Loucy (cell line): ENCODE results near the gene SORCS2.

Experiments
- H2AFZ ChIP-seq: fragments of 200-600 bp; sonication (generic); 2 replicates; pipeline ENCODE4 v1.6.0; 2016; ENCODE audit warnings: antibody characterized with exemption, mild to moderate bottlenecking, low read length, moderate library complexity
- H3F3A ChIP-seq: fragments of 200-600 bp; 2 replicates; pipeline ENCODE4 v1.6.0; 2016; ENCODE audit warnings: antibody characterized with exemption, low read depth, mild to moderate bottlenecking
- H3K27me3 ChIP-seq: fragments of 200-600 bp; sonication (generic); 2 replicates; pipeline ENCODE4 v1.6.1; 2014; ENCODE audit warnings: low read length, mild to moderate bottlenecking; ENCODE audit not compliant: insufficient read depth, poor library complexity, severe bottlenecking
- H3K36me3 ChIP-seq: fragments of 200-600 bp; sonication (generic); 2 replicates; pipeline ENCODE4 v1.6.1; 2016; ENCODE audit warnings: low read length; ENCODE audit not compliant: insufficient read depth
- H3K4me1 ChIP-seq: fragments of 200-600 bp; sonication (generic); 2 replicates; pipeline ENCODE4 v1.5.1; 2014; ENCODE audit warnings: low read length, mild to moderate bottlenecking; ENCODE audit not compliant: insufficient read depth, poor library complexity, severe bottlenecking
- H3K4me2 ChIP-seq: fragments of 200-600 bp; sonication (generic); 2 replicates; pipeline ENCODE4 v1.6.0; 2014; ENCODE audit warnings: antibody characterized with exemption, low read length, low read depth, mild to moderate bottlenecking; ENCODE audit not compliant: poor library complexity, severe bottlenecking
- H3K4me3 ChIP-seq: fragments of 200-600 bp; sonication (generic); 2 replicates; pipeline ENCODE4 v1.5.1; 2014; ENCODE audit warnings: low read length, mild to moderate bottlenecking, mixed read lengths; ENCODE audit not compliant: poor library complexity, severe bottlenecking
- H3K79me2 ChIP-seq: fragments of 200-600 bp; sonication (generic); 2 replicates; pipeline ENCODE4 v1.6.1; 2014; ENCODE audit warnings: low read length; ENCODE audit not compliant: insufficient read depth
- H3K9ac ChIP-seq: fragments of 200-600 bp; sonication (generic); 2 replicates; pipeline ENCODE4 v1.6.0; 2014; ENCODE audit warnings: mild to moderate bottlenecking, low read depth, low read length, moderate library complexity; ENCODE audit not compliant: poor library complexity, severe bottlenecking
- H3K9me2 ChIP-seq: fragments of 200-600 bp; sonication (generic); replicated peaks from 2 replicates; pipeline ENCODE4 v1.6.1; 2016; ENCODE audit warnings: low read depth, low read length, mixed read lengths
- H3K9me3 ChIP-seq: fragments of 200-600 bp; sonication (generic); 2 replicates; pipeline ENCODE4 v1.6.1; 2014; ENCODE audit warnings: mild to moderate bottlenecking, antibody characterized with exemption, low read length, low read depth; ENCODE audit not compliant: insufficient read depth
- H4K20me1 ChIP-seq: fragments of 200-600 bp; sonication (generic); 2 replicates; pipeline ENCODE4 v1.6.0; 2014; ENCODE audit warnings: antibody characterized with exemption, low read length, mild to moderate bottlenecking; ENCODE audit not compliant: insufficient read depth, poor library complexity, severe bottlenecking
- CTCF ChIP-seq: fragments of 200-600 bp; sonication (generic); conservative IDR thresholded peaks from 2 replicates; pipeline ENCODE4 v1.5.1; 2014; ENCODE audit warnings: mild to moderate bottlenecking, antibody characterized with exemption, low read length
- EZH2phosphoT487 ChIP-seq: fragments of 200-600 bp; IDR thresholded peaks from 2 replicates; pipeline ENCODE4 v1.6.1; 2018; ENCODE audit warnings: antibody characterized with exemption, mild to moderate bottlenecking, moderate library complexity, borderline replicate concordance

Gene SORCS2

GRCh38 chr4:7516773-7517144 is 324.4 kb downstream of the SORCS2 start:
- Histone ChIP-seq H3F3A (no peaks in the 10 kb centered on the region), H3K9me2 (no peaks in the 10 kb centered on the region), H3K27me3 (no peaks in the 10 kb centered on the region), H3K4me3 (no peak overlapping the region), H2AFZ (no peak overlapping the region), H3K4me2 (no peak overlapping the region), H4K20me1 (no peaks in the 10 kb centered on the region), H3K9me3 (no peaks in the 10 kb centered on the region; the same call in 1 of the 2 replicates), H3K9ac (no peak overlapping the region), H3K36me3 (no peaks in the 10 kb centered on the region), H3K4me1 (no peaks in the 10 kb centered on the region), H3K79me2 (no peaks in the 10 kb centered on the region)
- TF ChIP-seq EZH2phosphoT487 (no peak), CTCF (no peak)

DNA sequence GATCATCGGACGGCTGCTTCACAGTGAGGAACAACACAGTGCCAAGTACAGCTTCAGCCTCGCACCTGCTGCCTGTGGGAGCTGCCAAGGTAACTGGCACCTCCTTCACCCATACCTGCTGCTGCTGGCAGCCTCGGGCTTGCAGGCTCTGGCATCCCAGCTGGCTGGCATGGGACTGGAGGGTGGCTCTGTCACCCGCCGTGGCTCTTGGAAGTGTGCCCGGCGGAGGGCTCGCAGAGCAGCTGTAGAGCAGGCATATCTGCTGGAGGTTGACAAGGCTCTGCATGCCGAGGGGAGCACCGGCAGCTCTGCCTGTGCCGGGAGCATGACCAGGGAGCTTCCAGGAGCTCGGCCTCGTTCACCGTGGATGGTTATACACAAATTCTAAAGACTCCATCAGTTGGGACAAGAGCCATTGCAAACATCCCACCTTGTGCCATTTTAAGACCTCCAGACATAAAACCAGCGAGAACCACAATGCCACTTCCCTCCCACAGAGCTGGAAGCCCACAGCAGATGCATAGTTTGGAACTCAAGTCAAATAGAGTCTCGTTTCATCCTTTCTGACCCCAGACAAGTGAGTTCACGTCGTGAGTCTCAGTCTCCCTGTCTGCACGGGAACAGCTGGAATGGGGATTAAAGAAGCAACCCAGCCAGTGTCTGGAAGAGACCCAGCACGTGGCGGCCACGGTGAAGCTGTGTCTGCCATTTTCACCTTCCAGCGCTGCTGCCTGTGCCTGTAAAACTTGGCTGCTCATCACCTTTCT is 326.7 kb downstream of the SORCS2 start:
- no peaks in the 10 kb centered on the region for H3K27me3 ChIP-seq
- H3K9me2 ChIP-seq = no peaks in the 10 kb centered on the region
- no peaks in the 10 kb centered on the region for H4K20me1 ChIP-seq
- no peaks in the 10 kb centered on the region for H3K36me3 ChIP-seq
- H2AFZ ChIP-seq = no peak overlapping the region
- no peak for TF ChIP-seq CTCF
- no peak for TF ChIP-seq EZH2phosphoT487
- H3K9ac ChIP-seq = no peak overlapping the region
- H3K79me2 ChIP-seq = no peaks in the 10 kb centered on the region
- H3K4me1 ChIP-seq = no peaks in the 10 kb centered on the region
- no peak overlapping the region for H3K4me3 ChIP-seq
- no peaks in the 10 kb centered on the region for H3F3A ChIP-seq
- H3K4me2 ChIP-seq = no peak overlapping the region
- no peaks in the 10 kb centered on the region; the same call in 1 of the 2 replicates for H3K9me3 ChIP-seq

- H2AFZ ChIP-seq = no peak overlapping the region
- H4K20me1 ChIP-seq = no peaks in the 10 kb centered on the region
- H3K9me3 ChIP-seq = no peaks in the 10 kb centered on the region; the same call in 1 of the 2 replicates
- no peak overlapping the region for H3K9ac ChIP-seq
- H3K36me3 ChIP-seq = no peaks in the 10 kb centered on the region
- H3K27me3 ChIP-seq = no peaks in the 10 kb centered on the region
- H3K9me2 ChIP-seq = no peaks in the 10 kb centered on the region
- no peaks in the 10 kb centered on the region for H3F3A ChIP-seq
- H3K4me2 ChIP-seq = no peak overlapping the region
- H3K4me1 ChIP-seq = no peaks in the 10 kb centered on the region
- no peak for TF ChIP-seq CTCF
- TF ChIP-seq EZH2phosphoT487 = no peak
- H3K79me2 ChIP-seq = no peaks in the 10 kb centered on the region
- H3K4me3 ChIP-seq = no peak overlapping the region
Measured at GRCh38 chr4:7519638-7520376, 327.5 kb downstream of the SORCS2 start.
